Heart left ventricle (tissue), 16 donors: ENCODE measurements around the gene GIT2. TPM values are rescaled to one million over a fixed set of nuclear protein-coding genes. Genes with fewer than 3 reads are reported as not detected.
"Not testable (repeated sequence)": the region's sequence is repeated elsewhere in the genome, so short reads cannot be mapped to it uniquely, and the experiment has no call there.

ENCODE experiments used
- ATAC-seq, 4 donors: fragments of 200-7000 bp; cut with Tn5 transposase; one replicate each; pipeline ENCODE4 v1.9.1; 2020 to 2022; ENCODE audit warnings: moderate library complexity in 4 of 4, mild to moderate bottlenecking in 3 of 4, moderate number of reproducible peaks in 1 of 4
- DNase-seq, 5 donors: peaks; one replicate each; pipeline ENCODE4 v3.0.0-alpha.2; 2020
- H3K27ac ChIP-seq, 12 donors: fragments of 200-600 bp; sonication (generic) in 4 of 12; one replicate each; pipeline versions ENCODE4 v1.5.0 to v1.8.0; 2016 to 2022; ENCODE audit warnings: mild to moderate bottlenecking in 2 of 12
- H3K27me3 ChIP-seq, 9 donors: fragments of 200-600 bp; sonication (generic) in 2 of 9; one replicate each; pipeline versions ENCODE4 v1.5.1 to v1.8.0; 2016 to 2022; ENCODE audit warnings: mild to moderate bottlenecking in 3 of 9
- H3K36me3 ChIP-seq, 9 donors: fragments of 200-600 bp; sonication (generic) in 2 of 9; one replicate each; pipeline versions ENCODE4 v1.5.0 to v1.8.0; 2018 to 2022; ENCODE audit warnings: mild to moderate bottlenecking in 2 of 9
- H3K4me1 ChIP-seq, 12 donors: fragments of 200-600 bp; sonication (generic) in 4 of 12; one replicate each; pipeline versions ENCODE4 v1.5.0 to v1.8.0; 2016 to 2022; ENCODE audit warnings: mild to moderate bottlenecking in 3 of 12
- H3K4me3 ChIP-seq, 12 donors: fragments of 200-600 bp; sonication (generic) in 4 of 12; one replicate each; pipeline versions ENCODE4 v1.5.0 to v1.8.0; 2017 to 2022; ENCODE audit warnings: mild to moderate bottlenecking in 9 of 12, moderate library complexity in 4 of 12
- H3K9me3 ChIP-seq, 12 donors: fragments of 200-600 bp; sonication (generic) in 4 of 12; one replicate each; pipeline versions ENCODE4 v1.5.0 to v1.8.0; 2016 to 2022; ENCODE audit warnings: mild to moderate bottlenecking in 1 of 12
- POLR2A ChIP-seq, 2 donors: fragments of 450-650 bp; IDR thresholded peaks; one replicate each; pipeline ENCODE4 v1.6.1; 2017; ENCODE audit warnings: antibody characterized with exemption in 2 of 2, mild to moderate bottlenecking in 2 of 2, moderate library complexity in 2 of 2
- WGBS, 4 donors: extraction: QIAGEN DNeasy Blood & Tissue Kit in 2 of 4; methylation state at CpG; one replicate each; pipeline versions ENCODE4 v1.1.5 to v1.1.7; 2013 to 2018; 5-methylcytosine and 5-hydroxymethylcytosine counted together
- intact Hi-C, 10 donors: fragments of 100-400 bp; cut with DNase I; formaldehyde crosslinking; loops; one replicate each; pipeline versions ENCODE4 v1.11.1 to v1.14.2; 2022
- polyA plus RNA-seq, 2 donors: library from polyadenylated mRNA; stranded (reverse); fragments of 200-250 nt; gene quantifications; one replicate each; pipeline ENCODE4 v1.2.3, GENCODE V29; 2013
- total RNA-seq, 9 donors: library from RNA; depleted of rRNA in 2 of 9; stranded (reverse); fragments of >200 nt in 2 of 9; fragmentation: NEBNext Ultra II Directional in 3 of 9; extraction: Animal tissue kit (Norgen Biotek cat#: 25700) in 3 of 9; gene quantifications; one replicate each; pipeline versions ENCODE4 v1.1.0 to v1.2.4, GENCODE V29; 2016 to 2023
- TF ChIP-seq, protein P1 (sequence below), 12 donors: fragments of 200-600 bp; sonication (generic) in 4 of 12; IDR thresholded peaks; one replicate each; pipeline versions ENCODE4 v1.5.0 to v1.8.0; 2018 to 2022; ENCODE audit warnings: antibody characterized with exemption in 12 of 12, mild to moderate bottlenecking in 5 of 12
- donor health status: ischemic (EF 13 %, LVEDD 7.1; RV severe dilation, severe dysfunction).
- donor health status: healthy with polysubstance abuse.
- donor health status: DM: no; HTN: yes; CAD: no.
- donor health status: DM: no; HTN: no; CAD: no.
- donor health status: ischemic (EF 25% LVEDD 6.9; RV normal size, moderate dysfunction).
- donor health status: ischemic (EF 25% LVEDD 5.7; RV mildly dilated, moderate dysfunction).
- donor health status: healthy.
- donor health status: DM: yes; HTN: yes; CAD: no.
- donor health status: ischemic (EF 35%, LVEDD 5.7; RV mildly dilated, moderate dysfunction).
- donor health status: nonischemic (EF 11% LVEDD 7.7; RV severe dilation, severe dysfunction).
- donor health status: DM: yes; HTN: yes; CAD: no.
- donor health status: PGD.
- donor health status: ischemic (EF 29% LVEDD 5.4; RV normal size, mild dysfunction).
- donor health status: nonischemic (EF 23%, LVEDD 6.1; RV moderate dilation, normal function).

The GIT2 gene
- total and polyA plus RNA-seq, 11 donors: 17.4 to 56.7 (median 36.2) TPM

DNA sequence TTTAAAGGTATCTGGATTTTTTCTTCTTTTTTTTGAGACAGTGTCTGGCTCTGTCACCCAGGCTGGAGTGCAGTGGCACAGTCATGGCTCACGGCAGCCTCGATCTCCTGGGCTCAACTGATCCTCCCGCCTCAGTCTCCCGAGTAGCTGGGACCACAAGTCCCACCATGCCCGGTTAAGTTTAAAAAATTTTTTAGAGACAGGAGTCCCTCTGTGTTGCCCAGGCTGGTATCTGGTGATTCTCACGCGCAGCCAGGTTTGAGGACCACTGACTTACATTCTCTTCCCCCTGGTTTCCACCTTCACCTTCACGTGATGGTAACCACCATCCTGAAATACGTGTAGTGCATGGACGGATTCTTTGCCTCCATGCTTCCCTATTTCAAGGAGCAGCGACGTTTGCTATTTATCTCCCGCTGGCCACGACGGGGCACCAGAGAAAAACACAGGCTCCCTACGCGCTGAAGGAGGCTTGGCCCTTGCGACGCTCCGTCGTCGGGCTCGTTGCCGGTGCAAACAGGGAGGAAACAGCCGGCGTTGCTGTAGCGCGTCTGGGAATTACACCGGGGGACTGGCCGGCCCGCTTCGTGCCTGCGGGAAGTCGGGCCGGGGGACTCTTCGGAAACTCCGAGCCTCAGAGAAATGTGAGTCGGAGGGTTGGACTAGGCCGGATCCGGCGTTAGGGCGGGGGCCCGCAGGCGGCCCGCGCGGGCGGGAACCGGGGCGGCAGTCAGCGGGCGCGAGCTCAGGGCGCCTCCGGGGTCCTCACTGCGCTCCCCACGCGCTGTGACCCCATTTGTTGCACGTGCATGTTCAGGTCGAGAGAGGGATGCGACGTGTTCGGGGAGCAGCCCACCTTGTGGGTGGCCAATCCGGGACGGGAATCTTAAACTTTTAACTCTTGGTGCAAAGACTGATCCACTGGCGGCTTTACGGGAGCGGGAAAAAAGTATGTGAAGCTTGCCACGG is 96.1 kb downstream of the GIT2 start, which contains the start of gene TCHP:
Gene TCHP, plus strand, starts transcription at position 492 of the 969 bp plus-strand sequence. CDS start 2,753 bp downstream, outside the sequence.
- Histone ChIP-seq H3K9me3 (no peaks in the 10 kb centered on the region), H3K27ac (peak within 1 kb of the TSS; percentile 42 to 87 (median 84)), H3K36me3 (peaks cover 0 to 26% (median 23%) of the 10 kb centered on the region in 9 donors), H3K27me3 (no peaks in the 10 kb centered on the region), H3K4me3 (peak within 1 kb of the TSS; percentile 73 to 95 (median 78)), H3K4me1 (peaks cover 0 to 24% (median 19%) of the 10 kb centered on the region in 12 donors)
- ATAC-seq (peak; percentile 88 to 97 (median 96)), DNase-seq (peak; percentile 89 to 91 (median 89))
- TF ChIP-seq, protein P1, sequence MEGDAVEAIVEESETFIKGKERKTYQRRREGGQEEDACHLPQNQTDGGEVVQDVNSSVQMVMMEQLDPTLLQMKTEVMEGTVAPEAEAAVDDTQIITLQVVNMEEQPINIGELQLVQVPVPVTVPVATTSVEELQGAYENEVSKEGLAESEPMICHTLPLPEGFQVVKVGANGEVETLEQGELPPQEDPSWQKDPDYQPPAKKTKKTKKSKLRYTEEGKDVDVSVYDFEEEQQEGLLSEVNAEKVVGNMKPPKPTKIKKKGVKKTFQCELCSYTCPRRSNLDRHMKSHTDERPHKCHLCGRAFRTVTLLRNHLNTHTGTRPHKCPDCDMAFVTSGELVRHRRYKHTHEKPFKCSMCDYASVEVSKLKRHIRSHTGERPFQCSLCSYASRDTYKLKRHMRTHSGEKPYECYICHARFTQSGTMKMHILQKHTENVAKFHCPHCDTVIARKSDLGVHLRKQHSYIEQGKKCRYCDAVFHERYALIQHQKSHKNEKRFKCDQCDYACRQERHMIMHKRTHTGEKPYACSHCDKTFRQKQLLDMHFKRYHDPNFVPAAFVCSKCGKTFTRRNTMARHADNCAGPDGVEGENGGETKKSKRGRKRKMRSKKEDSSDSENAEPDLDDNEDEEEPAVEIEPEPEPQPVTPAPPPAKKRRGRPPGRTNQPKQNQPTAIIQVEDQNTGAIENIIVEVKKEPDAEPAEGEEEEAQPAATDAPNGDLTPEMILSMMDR (IDR thresholded peaks at IDR 0.05): peak in 8 of 12 donors; percentile 18 to 60 (median 36)
- TF ChIP-seq POLR2A (IDR thresholded peaks at IDR 0.05): peak in 1 of 2 donors; percentile 28
- intact Hi-C loops: no loop called here
- WGBS, 4 donors: 1 to 7% (median 2%) methylated on average over 24 to 69 of the region's 69 CpGs

DNA sequence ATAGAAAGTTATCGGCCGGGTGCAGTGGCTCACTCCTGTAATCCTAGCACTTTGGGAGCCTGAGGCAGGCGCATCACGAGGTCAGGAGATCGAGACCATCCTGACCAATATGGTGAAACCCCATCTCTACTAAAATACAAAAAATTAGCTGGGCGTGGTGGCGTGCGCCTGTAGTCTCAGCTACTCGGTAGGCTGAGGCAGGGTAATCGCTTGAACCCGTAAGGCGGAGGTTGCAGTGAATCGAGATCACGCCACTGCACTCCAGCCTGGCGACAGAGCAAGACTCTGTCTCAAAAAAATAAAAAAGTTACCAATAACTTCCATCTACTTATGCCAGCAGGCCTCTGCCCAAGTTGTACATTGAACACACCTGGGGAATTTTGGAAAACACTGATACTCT is 96.8 kb downstream of the GIT2 start:
- Histone ChIP-seq H3K27ac (peak overlapping the region in 8 of 12 donors; percentile 72 to 87 (median 84)), H3K4me3 (peak overlapping the region in 11 of 12 donors; percentile 73 to 95 (median 78)), H3K4me1 (peaks cover 0 to 24% (median 19%) of the 10 kb centered on the region in 12 donors), H3K36me3 (peaks cover 0 to 19% (median 15%) of the 10 kb centered on the region in 9 donors)
- 90 to 94% (median 93%) methylated on average over 15 of the region's 15 CpGs for WGBS, 4 donors
- H3K9me3 ChIP-seq, ATAC-seq, intact Hi-C loops, H3K27me3 ChIP-seq, DNase-seq: not testable (repeated sequence)

DNA sequence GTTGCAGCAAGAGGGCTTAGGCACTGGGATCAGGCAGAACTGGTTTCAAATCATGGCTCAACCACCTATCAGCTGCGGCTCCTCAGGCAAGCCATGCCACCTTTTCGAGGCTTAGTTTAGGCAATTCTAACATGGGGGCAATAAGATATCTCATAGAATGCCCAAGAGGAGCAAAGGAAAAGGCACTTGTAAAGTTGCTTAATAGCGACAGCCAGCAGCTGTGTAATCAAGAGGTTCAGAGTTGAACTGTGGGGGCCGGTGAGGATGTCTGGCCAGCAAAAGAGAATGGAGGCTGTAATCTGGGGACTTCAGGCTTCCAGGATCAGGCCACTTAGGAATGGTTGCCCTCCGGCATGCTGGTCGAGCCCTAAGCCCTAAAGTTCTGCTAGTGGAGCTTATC is 99.1 kb downstream of the GIT2 start:
- DNase-seq: no peak
- 87 to 91% (median 88%) methylated on average over 6 of the region's 6 CpGs for WGBS, 4 donors
- H3K27ac ChIP-seq: no peak overlapping the region
- peaks cover 0 to 29% (median 18%) of the 10 kb centered on the region in 12 donors for H3K4me1 ChIP-seq
- no peaks in the 10 kb centered on the region for H3K36me3 ChIP-seq
- no peaks in the 10 kb centered on the region for H3K27me3 ChIP-seq
- ATAC-seq: no peak
- H3K9me3 ChIP-seq: no peaks in the 10 kb centered on the region
- TF ChIP-seq, protein P1 (IDR thresholded peaks at IDR 0.05): no peak
- no peak for TF ChIP-seq POLR2A (IDR thresholded peaks at IDR 0.05)
- intact Hi-C loops: no loop called here
- H3K4me3 ChIP-seq: no peak overlapping the region

DNA sequence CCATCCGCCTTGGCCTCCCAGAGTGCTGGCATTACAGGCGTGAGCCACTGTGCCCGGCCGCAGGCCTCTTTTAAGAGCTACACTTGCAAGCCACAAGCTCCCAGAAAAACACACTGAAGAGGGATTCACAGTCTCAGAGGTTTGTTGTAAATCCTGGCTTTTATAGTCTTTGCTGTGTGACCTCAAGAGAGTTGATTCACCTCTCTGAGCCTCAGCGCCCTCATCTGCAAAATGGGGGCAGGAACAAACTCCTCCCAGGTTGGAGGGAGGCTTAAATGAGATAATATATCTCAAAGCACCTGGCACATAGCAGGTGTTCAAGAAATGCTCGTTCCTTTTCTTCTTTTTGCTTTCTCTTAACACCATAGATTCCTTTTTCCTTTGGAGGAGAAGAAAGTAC is 100.0 kb downstream of the GIT2 start:
- no peak for TF ChIP-seq POLR2A (IDR thresholded peaks at IDR 0.05)
- TF ChIP-seq, protein P1 (IDR thresholded peaks at IDR 0.05): no peak
- ATAC-seq: no peak
- Histone ChIP-seq H3K4me1 (peaks cover 0 to 21% (median 11%) of the 10 kb centered on the region in 12 donors), H3K9me3 (no peaks in the 10 kb centered on the region), H3K4me3 (no peak overlapping the region), H3K27me3 (no peaks in the 10 kb centered on the region), H3K27ac (no peak overlapping the region), H3K36me3 (no peaks in the 10 kb centered on the region)
- intact Hi-C loops: no loop called here
- WGBS, 4 donors: 86 to 92% (median 89%) methylated on average over 6 of the region's 6 CpGs
- no peak for DNase-seq
